ENCODE data around the gene CR1. TPM values are rescaled to one million over a fixed set of nuclear protein-coding genes. Genes with fewer than 3 reads are reported as not detected.

Gene CR1
- total RNA-seq, 1 donor from 2014 or later: 0.13 TPM

DNA sequence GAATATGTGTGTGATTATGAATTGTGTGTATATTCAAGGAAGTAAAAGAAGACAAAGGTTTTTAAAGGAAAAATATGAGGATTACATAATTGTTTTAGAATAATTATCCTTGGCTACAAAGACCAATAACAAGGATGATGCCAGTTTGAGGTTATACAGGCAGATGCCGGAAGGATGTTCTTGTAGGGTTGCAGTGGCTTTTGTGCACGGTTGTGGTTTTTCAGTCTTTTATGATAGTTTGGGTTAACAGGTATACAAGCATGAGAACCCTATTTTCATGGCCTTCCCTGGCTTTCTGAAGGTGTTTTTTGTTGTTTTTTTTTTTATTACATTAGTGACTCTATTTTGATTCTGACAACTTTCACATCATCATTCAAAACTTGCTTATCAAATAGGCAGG is 36.9 kb upstream of the CR1 start:
- no peak for DNase-seq (ENCODE audit: low read depth)
- no peak overlapping the region for H3K4me3 ChIP-seq (ENCODE audit: low read depth, low read length)
- H3K36me3 ChIP-seq (ENCODE audit: control insufficient read depth, insufficient read depth, low read length): no peaks in the 10 kb centered on the region
- TF ChIP-seq, protein P1, sequence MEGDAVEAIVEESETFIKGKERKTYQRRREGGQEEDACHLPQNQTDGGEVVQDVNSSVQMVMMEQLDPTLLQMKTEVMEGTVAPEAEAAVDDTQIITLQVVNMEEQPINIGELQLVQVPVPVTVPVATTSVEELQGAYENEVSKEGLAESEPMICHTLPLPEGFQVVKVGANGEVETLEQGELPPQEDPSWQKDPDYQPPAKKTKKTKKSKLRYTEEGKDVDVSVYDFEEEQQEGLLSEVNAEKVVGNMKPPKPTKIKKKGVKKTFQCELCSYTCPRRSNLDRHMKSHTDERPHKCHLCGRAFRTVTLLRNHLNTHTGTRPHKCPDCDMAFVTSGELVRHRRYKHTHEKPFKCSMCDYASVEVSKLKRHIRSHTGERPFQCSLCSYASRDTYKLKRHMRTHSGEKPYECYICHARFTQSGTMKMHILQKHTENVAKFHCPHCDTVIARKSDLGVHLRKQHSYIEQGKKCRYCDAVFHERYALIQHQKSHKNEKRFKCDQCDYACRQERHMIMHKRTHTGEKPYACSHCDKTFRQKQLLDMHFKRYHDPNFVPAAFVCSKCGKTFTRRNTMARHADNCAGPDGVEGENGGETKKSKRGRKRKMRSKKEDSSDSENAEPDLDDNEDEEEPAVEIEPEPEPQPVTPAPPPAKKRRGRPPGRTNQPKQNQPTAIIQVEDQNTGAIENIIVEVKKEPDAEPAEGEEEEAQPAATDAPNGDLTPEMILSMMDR (IDR thresholded peaks at IDR 0.05; ENCODE audit: insufficient read depth, low read length, poor library complexity, severe bottlenecking): no peak
- peaks cover 9% of the 10 kb centered on the region for H3K27me3 ChIP-seq (ENCODE audit: control insufficient read depth, insufficient read depth, low read length)

DNA sequence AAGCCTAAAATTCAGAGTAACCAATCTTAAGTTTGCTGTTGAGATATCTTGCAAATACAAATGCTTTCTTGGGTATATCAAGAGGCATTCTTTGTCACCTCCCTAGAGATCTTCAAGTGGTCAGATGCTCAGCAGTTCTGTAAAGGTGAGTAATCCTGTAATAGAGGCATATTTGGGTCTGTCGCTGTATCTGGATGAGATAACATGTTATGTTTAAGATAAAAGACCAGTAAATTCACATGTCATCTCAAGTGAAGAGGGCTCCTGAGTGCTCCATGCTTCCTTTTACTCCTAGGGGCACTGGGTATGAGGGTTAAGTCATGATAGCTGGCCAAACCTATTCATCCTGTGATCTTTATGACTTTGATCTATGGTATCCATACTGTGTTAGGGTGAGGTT is 34.3 kb upstream of the CR1 start:
- TF ChIP-seq, protein P1 (IDR thresholded peaks at IDR 0.05; ENCODE audit: insufficient read depth, low read length, poor library complexity, severe bottlenecking): no peak
- Histone ChIP-seq H3K27me3 (ENCODE audit: control insufficient read depth, insufficient read depth, low read length) (no peaks in the 10 kb centered on the region), H3K36me3 (ENCODE audit: control insufficient read depth, insufficient read depth, low read length) (no peaks in the 10 kb centered on the region), H3K4me3 (ENCODE audit: low read depth, low read length) (no peak overlapping the region)
- no peak for DNase-seq (ENCODE audit: low read depth)

- H3K4me3 ChIP-seq (ENCODE audit: low read depth, low read length): no peak overlapping the region
- no peak for DNase-seq (ENCODE audit: low read depth)
- TF ChIP-seq, protein P1 (IDR thresholded peaks at IDR 0.05; ENCODE audit: insufficient read depth, low read length, poor library complexity, severe bottlenecking): no peak
- H3K36me3 ChIP-seq (ENCODE audit: control insufficient read depth, insufficient read depth, low read length): no peaks in the 10 kb centered on the region
- no peaks in the 10 kb centered on the region for H3K27me3 ChIP-seq (ENCODE audit: control insufficient read depth, insufficient read depth, low read length)
Measured at GRCh38 chr1:207462535-207462934, 33.4 kb upstream of the CR1 start.

DNA sequence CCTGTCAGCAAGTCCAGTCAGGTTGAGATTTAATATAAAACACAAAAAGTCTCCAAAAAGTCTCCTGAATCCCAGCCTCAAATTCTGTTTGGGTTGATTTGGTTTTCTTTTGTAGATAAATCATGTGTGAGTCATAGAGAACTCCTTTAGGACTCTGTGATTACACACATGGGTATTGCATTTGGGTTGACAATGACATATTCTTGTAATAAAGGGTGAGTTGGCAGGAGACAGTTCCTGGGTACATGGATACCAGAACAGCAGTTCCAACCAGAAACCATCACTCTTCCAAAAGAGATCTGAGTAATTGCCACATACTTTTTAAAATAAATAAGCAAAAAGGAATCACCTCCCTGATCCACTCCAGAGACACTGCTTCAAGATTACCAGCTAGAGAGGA is 32.9 kb upstream of the CR1 start:
- Histone ChIP-seq H3K36me3 (ENCODE audit: control insufficient read depth, insufficient read depth, low read length) (no peaks in the 10 kb centered on the region), H3K27me3 (ENCODE audit: control insufficient read depth, insufficient read depth, low read length) (no peaks in the 10 kb centered on the region), H3K4me3 (ENCODE audit: low read depth, low read length) (no peak overlapping the region)
- no peak for DNase-seq (ENCODE audit: low read depth)
- TF ChIP-seq, protein P1 (IDR thresholded peaks at IDR 0.05; ENCODE audit: insufficient read depth, low read length, poor library complexity, severe bottlenecking): no peak

GRCh38 chr1:207463571-207463970 is 32.4 kb upstream of the CR1 start:
- DNase-seq (ENCODE audit: low read depth): no peak
- no peaks in the 10 kb centered on the region for H3K27me3 ChIP-seq (ENCODE audit: control insufficient read depth, insufficient read depth, low read length)
- H3K36me3 ChIP-seq (ENCODE audit: control insufficient read depth, insufficient read depth, low read length): no peaks in the 10 kb centered on the region
- H3K4me3 ChIP-seq (ENCODE audit: low read depth, low read length): no peak overlapping the region
- TF ChIP-seq, protein P1 (IDR thresholded peaks at IDR 0.05; ENCODE audit: insufficient read depth, low read length, poor library complexity, severe bottlenecking): no peak

GRCh38 chr1:207470927-207471326 is 25.0 kb upstream of the CR1 start:
- TF ChIP-seq, protein P1 (IDR thresholded peaks at IDR 0.05; ENCODE audit: insufficient read depth, low read length, poor library complexity, severe bottlenecking): no peak
- H3K36me3 ChIP-seq (ENCODE audit: control insufficient read depth, insufficient read depth, low read length): no peaks in the 10 kb centered on the region
- H3K27me3 ChIP-seq (ENCODE audit: control insufficient read depth, insufficient read depth, low read length): peaks cover 3% of the 10 kb centered on the region
- no peak overlapping the region for H3K4me3 ChIP-seq (ENCODE audit: low read depth, low read length)
- no peak for DNase-seq (ENCODE audit: low read depth)
